ENCODE results near the gene JUND.

JUND gene

GRCh38 chr19:18312092-18312534, 30.7 kb upstream of the JUND start:
- H3K4me3 ChIP-seq (ENCODE audit: insufficient read depth, low read length, poor library complexity, severe bottlenecking), result no peak overlapping the region
- no peaks in the 10 kb centered on the region for H3K79me2 ChIP-seq (ENCODE audit: insufficient read depth, low read length)
- H3K9ac ChIP-seq (ENCODE audit: low read length), result no peak overlapping the region
- H3K9me3 ChIP-seq (ENCODE audit: insufficient read depth, low read length), result no peaks in the 10 kb centered on the region
- H3K36me3 ChIP-seq (ENCODE audit: low read length), result no peaks in the 10 kb centered on the region
- H3K4me2 ChIP-seq (ENCODE audit: low read depth, low read length, poor library complexity, severe bottlenecking), result no peak overlapping the region
- no peak for TF ChIP-seq CTCF (IDR thresholded peaks at IDR 0.05; ENCODE audit: insufficient read depth, low read length, poor library complexity, severe bottlenecking)
- no peak for TF ChIP-seq EZH2phosphoT487 (conservative IDR thresholded peaks at IDR 0.05; ENCODE audit: low read length)
- peaks cover under 1% of the 10 kb centered on the region; the same call in 1 of the 2 replicates for H3F3A ChIP-seq (ENCODE audit: insufficient read depth)
- H4K20me1 ChIP-seq (ENCODE audit: low read depth, low read length), result no peaks in the 10 kb centered on the region
- H3K27ac ChIP-seq (ENCODE audit: low read depth, low read length), result no peak overlapping the region
- H3K9me2 ChIP-seq (replicated peaks; ENCODE audit: insufficient read depth, low read length), result no peaks in the 10 kb centered on the region
- H3K27me3 ChIP-seq (ENCODE audit: low read length), result no peaks in the 10 kb centered on the region
- H2AFZ ChIP-seq (ENCODE audit: low read depth, low read length, severe bottlenecking), result no peak overlapping the region

- Histone ChIP-seq H3K4me2 (ENCODE audit: low read depth, low read length, poor library complexity, severe bottlenecking) (no peak overlapping the region), H3K4me3 (ENCODE audit: insufficient read depth, low read length, poor library complexity, severe bottlenecking) (no peak overlapping the region), H3F3A (ENCODE audit: insufficient read depth) (peaks cover 6% of the 10 kb centered on the region; the same call in 1 of the 2 replicates), H2AFZ (ENCODE audit: low read depth, low read length, severe bottlenecking) (no peak overlapping the region), H4K20me1 (ENCODE audit: low read depth, low read length) (no peaks in the 10 kb centered on the region), H3K36me3 (ENCODE audit: low read length) (no peaks in the 10 kb centered on the region), H3K27me3 (ENCODE audit: low read length) (no peaks in the 10 kb centered on the region), H3K9ac (ENCODE audit: low read length) (no peak overlapping the region), H3K9me2 (replicated peaks; ENCODE audit: insufficient read depth, low read length) (no peaks in the 10 kb centered on the region), H3K79me2 (ENCODE audit: insufficient read depth, low read length) (no peaks in the 10 kb centered on the region), H3K9me3 (ENCODE audit: insufficient read depth, low read length) (no peaks in the 10 kb centered on the region), H3K27ac (ENCODE audit: low read depth, low read length) (no peak overlapping the region)
- TF ChIP-seq CTCF (IDR thresholded peaks at IDR 0.05; ENCODE audit: insufficient read depth, low read length, poor library complexity, severe bottlenecking) (no peak), EZH2phosphoT487 (conservative IDR thresholded peaks at IDR 0.05; ENCODE audit: low read length) (no peak)
These were observed 30.2 kb upstream of the JUND start for GRCh38 chr19:18311502-18312091.

- no peak overlapping the region for H3K4me3 ChIP-seq (ENCODE audit: insufficient read depth, low read length, poor library complexity, severe bottlenecking)
- H3K9me3 ChIP-seq (ENCODE audit: insufficient read depth, low read length), result no peaks in the 10 kb centered on the region
- H3K36me3 ChIP-seq (ENCODE audit: low read length), result no peaks in the 10 kb centered on the region
- H3K4me2 ChIP-seq (ENCODE audit: low read depth, low read length, poor library complexity, severe bottlenecking), result no peak overlapping the region
- H3K9me2 ChIP-seq (replicated peaks; ENCODE audit: insufficient read depth, low read length), result no peaks in the 10 kb centered on the region
- H3K27me3 ChIP-seq (ENCODE audit: low read length), result no peaks in the 10 kb centered on the region
- no peak overlapping the region for H2AFZ ChIP-seq (ENCODE audit: low read depth, low read length, severe bottlenecking)
- H3K79me2 ChIP-seq (ENCODE audit: insufficient read depth, low read length), result no peaks in the 10 kb centered on the region
- peaks cover 6% of the 10 kb centered on the region; the same call in 1 of the 2 replicates for H3F3A ChIP-seq (ENCODE audit: insufficient read depth)
- no peak overlapping the region for H3K27ac ChIP-seq (ENCODE audit: low read depth, low read length)
- no peak overlapping the region for H3K9ac ChIP-seq (ENCODE audit: low read length)
- H4K20me1 ChIP-seq (ENCODE audit: low read depth, low read length), result no peaks in the 10 kb centered on the region
- TF ChIP-seq EZH2phosphoT487 (conservative IDR thresholded peaks at IDR 0.05; ENCODE audit: low read length) (no peak), CTCF (IDR thresholded peaks at IDR 0.05; ENCODE audit: insufficient read depth, low read length, poor library complexity, severe bottlenecking) (no peak)
These were observed 29.5 kb upstream of the JUND start for GRCh38 chr19:18310966-18311365.

Data from SU-DHL-6 (cell line).